SK-N-MC (cell line): ENCODE results near the gene WDR20.

ENCODE experiments used
- EZH2 ChIP-seq: fragments of 200-600 bp; sonication (generic); IDR thresholded peaks from one replicate; pipeline ENCODE4 v1.6.1; 2017; ENCODE audit warnings: antibody characterized with exemption
- FOXP2 ChIP-seq: optimal IDR thresholded peaks from 2 replicates; pipeline ENCODE3; 2011; ENCODE audit warnings: mild to moderate bottlenecking, moderate library complexity; ENCODE audit not compliant: insufficient read depth; ENCODE audit errors: extremely low read length, control extremely low read depth
- POLR2AphosphoS5 ChIP-seq: IDR thresholded peaks from 2 replicates; pipeline ENCODE4 v1.6.1; 2012; ENCODE audit warnings: mild to moderate bottlenecking, low read depth, low read length, borderline replicate concordance

DNA sequence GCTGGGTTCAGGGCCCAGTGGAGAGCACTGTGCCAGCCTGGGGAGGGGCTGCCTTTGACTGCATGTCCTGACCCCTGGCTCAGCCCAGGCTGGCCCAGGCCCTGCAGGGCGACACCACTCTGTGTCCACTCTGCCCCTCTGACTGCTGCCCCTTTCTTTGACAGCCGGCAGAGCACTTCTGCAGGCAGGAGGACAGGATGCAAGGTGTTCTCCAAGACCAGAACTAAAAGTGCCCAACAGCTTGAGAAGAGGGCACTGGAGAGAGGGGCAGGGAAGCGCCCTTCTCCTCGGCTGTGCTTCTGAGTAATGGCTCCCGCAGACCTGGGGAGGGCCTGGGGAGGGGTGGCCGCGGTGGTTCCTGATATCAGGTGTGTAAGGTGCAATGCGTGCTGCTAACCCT is 72.7 kb downstream of the WDR20 start:
- no peak for TF ChIP-seq EZH2
- no peak for TF ChIP-seq POLR2AphosphoS5
- no peak for TF ChIP-seq FOXP2
